ENCODE measurements around the gene FOXE3.

The FOXE3 gene

DNA sequence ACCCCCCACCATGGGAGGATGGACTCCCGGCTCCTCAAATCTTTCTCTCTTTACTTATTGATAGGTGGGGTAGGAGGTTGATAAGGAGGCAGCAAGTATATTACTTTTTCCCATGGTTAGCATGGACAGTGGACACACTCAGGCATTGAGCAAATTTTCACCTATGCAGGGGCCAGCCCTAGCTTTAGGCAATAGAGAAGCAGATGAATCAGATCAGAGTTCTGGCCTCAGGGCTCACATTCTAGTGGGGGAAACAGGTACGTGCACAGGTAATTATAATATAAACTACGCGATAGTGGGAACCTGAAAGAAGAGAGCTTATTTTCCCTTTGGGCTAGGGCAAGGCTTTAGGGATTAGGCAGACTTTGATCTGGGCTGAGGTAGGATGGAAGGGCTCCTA, 13.5 kb upstream of the FOXE3 start:
- Histone ChIP-seq H3K27ac (ENCODE audit: insufficient read depth, low read depth, low read length, poor library complexity, severe bottlenecking) (no peak overlapping the region), H3K36me3 (ENCODE audit: control insufficient read depth, insufficient read depth, low read length) (no peaks in the 10 kb centered on the region), H3K4me3 (ENCODE audit: insufficient read depth, low read depth, low read length) (no peak overlapping the region), H3K9me3 (ENCODE audit: control insufficient read depth, low read length) (no peaks in the 10 kb centered on the region), H3K4me1 (ENCODE audit: control insufficient read depth, insufficient read depth, low read length) (no peaks in the 10 kb centered on the region), H3K27me3 (ENCODE audit: control insufficient read depth, insufficient read depth, low read length, poor library complexity, severe bottlenecking) (peaks cover 12% of the 10 kb centered on the region)
- 96% methylated on average over 3 of the region's 4 CpGs for WGBS, 2 experiments

DNA sequence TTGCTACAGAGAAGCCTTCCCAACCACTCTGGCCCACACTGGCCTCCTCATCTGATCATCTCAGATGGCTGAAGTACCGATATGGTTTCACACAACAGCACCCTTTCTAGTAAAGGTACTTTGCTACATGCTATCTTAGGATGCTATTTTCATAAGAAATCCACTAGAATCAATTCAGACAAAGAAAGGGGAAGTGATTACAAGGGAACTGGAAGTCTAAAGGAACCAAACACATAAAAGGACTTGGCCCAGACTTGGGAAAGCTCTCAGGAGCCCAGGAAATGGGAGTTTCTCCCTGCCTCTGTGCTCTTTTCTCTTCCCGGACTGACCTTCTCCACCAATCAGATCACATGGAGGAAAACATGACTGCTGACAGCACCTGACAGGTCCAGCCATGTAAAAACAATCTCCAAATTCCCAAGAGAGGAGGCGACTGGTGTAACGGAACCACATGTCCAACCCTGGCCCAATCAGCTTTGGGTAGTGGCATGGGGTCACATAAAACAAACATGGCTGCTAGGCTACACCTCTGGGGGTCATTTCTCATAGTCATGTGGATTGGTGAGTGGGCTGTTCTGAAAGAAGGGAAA, 12.7 kb upstream of the FOXE3 start:
- H3K27me3 ChIP-seq (ENCODE audit: control insufficient read depth, insufficient read depth, low read length, poor library complexity, severe bottlenecking): peaks cover 12% of the 10 kb centered on the region
- no peaks in the 10 kb centered on the region for H3K4me1 ChIP-seq (ENCODE audit: control insufficient read depth, insufficient read depth, low read length)
- no peaks in the 10 kb centered on the region for H3K9me3 ChIP-seq (ENCODE audit: control insufficient read depth, low read length)
- H3K36me3 ChIP-seq (ENCODE audit: control insufficient read depth, insufficient read depth, low read length): no peaks in the 10 kb centered on the region
- WGBS, 2 experiments: 89 to 91% methylated on average over 4 of the region's 4 CpGs
- no peak overlapping the region for H3K4me3 ChIP-seq (ENCODE audit: insufficient read depth, low read depth, low read length)
- H3K27ac ChIP-seq (ENCODE audit: insufficient read depth, low read depth, low read length, poor library complexity, severe bottlenecking): no peak overlapping the region

DNA sequence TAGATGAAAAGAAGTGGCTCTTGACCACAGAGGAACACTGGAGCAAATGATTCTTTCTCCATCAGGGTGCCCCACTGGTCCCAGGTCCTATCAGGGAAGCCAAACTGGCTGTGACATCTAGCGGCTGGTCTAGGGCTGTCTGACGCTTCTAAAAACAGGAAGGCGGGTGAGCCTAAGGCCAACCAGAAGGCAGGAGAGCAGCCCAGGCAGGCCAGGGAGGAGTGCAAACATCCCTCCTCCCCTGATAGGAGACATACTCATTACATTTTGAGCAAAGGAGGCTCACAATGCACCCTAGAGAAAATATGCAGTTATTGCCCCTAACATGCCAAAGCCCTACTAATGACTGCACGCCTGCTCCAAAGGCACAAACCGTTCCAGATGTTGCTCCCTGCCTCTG, 10.4 kb upstream of the FOXE3 start:
- Histone ChIP-seq H3K4me1 (ENCODE audit: control insufficient read depth, insufficient read depth, low read length) (peaks cover 7% of the 10 kb centered on the region), H3K9me3 (ENCODE audit: control insufficient read depth, low read length) (no peaks in the 10 kb centered on the region), H3K36me3 (ENCODE audit: control insufficient read depth, insufficient read depth, low read length) (no peaks in the 10 kb centered on the region), H3K4me3 (ENCODE audit: insufficient read depth, low read depth, low read length) (no peak overlapping the region), H3K27ac (ENCODE audit: insufficient read depth, low read depth, low read length, poor library complexity, severe bottlenecking) (no peak overlapping the region), H3K27me3 (ENCODE audit: control insufficient read depth, insufficient read depth, low read length, poor library complexity, severe bottlenecking) (peaks cover 9% of the 10 kb centered on the region)
- WGBS, 2 experiments: 77 to 81% methylated on average over 5 of the region's 5 CpGs

DNA sequence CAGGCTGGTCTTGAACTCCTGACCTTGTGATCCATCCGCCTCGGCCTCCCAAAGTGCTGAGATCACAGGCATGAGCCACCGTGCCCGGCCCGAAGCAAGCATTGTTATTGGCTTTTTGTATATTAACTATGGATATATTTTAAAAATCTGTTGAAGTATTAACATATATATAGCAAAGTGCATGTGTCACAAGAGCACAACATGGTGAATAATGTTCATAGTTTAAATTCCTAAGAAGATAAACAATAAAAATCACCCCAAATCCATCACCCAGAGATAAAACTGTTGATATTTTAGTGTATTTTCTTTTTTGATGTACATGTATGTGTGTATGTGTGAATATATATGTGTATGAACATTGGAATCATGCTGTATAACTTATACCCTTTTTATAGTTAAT, 9.1 kb upstream of the FOXE3 start:
- Histone ChIP-seq H3K27me3 (ENCODE audit: control insufficient read depth, insufficient read depth, low read length, poor library complexity, severe bottlenecking) (peaks cover 6% of the 10 kb centered on the region), H3K27ac (ENCODE audit: insufficient read depth, low read depth, low read length, poor library complexity, severe bottlenecking) (no peak overlapping the region), H3K4me1 (ENCODE audit: control insufficient read depth, insufficient read depth, low read length) (peaks cover 7% of the 10 kb centered on the region), H3K4me3 (ENCODE audit: insufficient read depth, low read depth, low read length) (no peak overlapping the region), H3K9me3 (ENCODE audit: control insufficient read depth, low read length) (no peaks in the 10 kb centered on the region), H3K36me3 (ENCODE audit: control insufficient read depth, insufficient read depth, low read length) (no peaks in the 10 kb centered on the region)
- 93 to 94% methylated on average over 2 of the region's 5 CpGs for WGBS, 2 experiments

- Histone ChIP-seq H3K27ac (ENCODE audit: insufficient read depth, low read depth, low read length, poor library complexity, severe bottlenecking) (no peak overlapping the region), H3K4me1 (ENCODE audit: control insufficient read depth, insufficient read depth, low read length) (peaks cover 12% of the 10 kb centered on the region), H3K36me3 (ENCODE audit: control insufficient read depth, insufficient read depth, low read length) (no peaks in the 10 kb centered on the region), H3K9me3 (ENCODE audit: control insufficient read depth, low read length) (no peaks in the 10 kb centered on the region), H3K27me3 (ENCODE audit: control insufficient read depth, insufficient read depth, low read length, poor library complexity, severe bottlenecking) (peaks cover 3% of the 10 kb centered on the region), H3K4me3 (ENCODE audit: insufficient read depth, low read depth, low read length) (no peak overlapping the region)
- 67 to 86% methylated on average over 2 to 3 of the region's 3 CpGs for WGBS, 2 experiments
Measured at GRCh38 chr1:47407481-47407880, 8.6 kb upstream of the FOXE3 start.

DNA sequence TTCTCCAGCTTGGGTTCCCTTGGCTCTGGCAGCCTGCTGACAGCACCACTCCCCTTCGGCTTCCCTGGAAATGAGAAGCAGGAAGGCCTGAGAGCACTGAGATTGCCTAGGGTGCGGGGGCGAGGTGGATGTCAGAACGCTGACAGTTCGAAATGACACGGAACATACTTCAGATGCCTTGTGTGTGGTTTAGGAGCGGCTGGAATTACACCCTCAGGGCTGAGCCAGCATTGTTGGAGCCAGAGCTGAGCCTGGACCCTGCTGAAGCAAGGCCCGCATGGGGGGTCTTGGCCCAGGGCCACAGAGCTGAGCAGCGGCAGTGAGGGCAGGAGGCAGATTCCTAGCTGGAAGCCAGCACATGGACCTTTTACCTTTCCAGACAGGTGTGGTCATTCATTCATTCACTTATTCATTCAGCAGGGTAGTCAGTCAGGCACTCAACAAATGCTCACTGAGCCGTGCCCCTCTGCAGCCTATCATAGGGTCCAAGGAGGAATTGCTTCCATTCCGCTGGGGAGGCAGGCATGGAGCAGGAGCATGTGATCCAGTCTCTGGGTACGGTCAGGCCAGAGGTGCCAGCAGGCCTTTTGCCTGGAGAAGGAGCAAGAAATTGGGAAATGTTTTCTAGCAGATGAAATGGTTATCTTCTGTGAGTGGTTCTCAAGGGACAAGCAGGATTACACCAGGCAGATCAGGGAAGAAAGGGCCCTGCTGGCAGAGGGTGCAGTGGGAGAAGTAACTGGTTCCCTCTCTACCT, 6.6 kb upstream of the FOXE3 start:
- Histone ChIP-seq H3K9me3 (ENCODE audit: control insufficient read depth, low read length) (no peaks in the 10 kb centered on the region), H3K4me1 (ENCODE audit: control insufficient read depth, insufficient read depth, low read length) (peaks cover 12% of the 10 kb centered on the region), H3K27me3 (ENCODE audit: control insufficient read depth, insufficient read depth, low read length, poor library complexity, severe bottlenecking) (peaks cover 14% of the 10 kb centered on the region), H3K27ac (ENCODE audit: insufficient read depth, low read depth, low read length, poor library complexity, severe bottlenecking) (no peak overlapping the region), H3K36me3 (ENCODE audit: control insufficient read depth, insufficient read depth, low read length) (no peaks in the 10 kb centered on the region), H3K4me3 (ENCODE audit: insufficient read depth, low read depth, low read length) (no peak overlapping the region)
- 84 to 87% methylated on average over 12 of the region's 12 CpGs for WGBS, 2 experiments

DNA sequence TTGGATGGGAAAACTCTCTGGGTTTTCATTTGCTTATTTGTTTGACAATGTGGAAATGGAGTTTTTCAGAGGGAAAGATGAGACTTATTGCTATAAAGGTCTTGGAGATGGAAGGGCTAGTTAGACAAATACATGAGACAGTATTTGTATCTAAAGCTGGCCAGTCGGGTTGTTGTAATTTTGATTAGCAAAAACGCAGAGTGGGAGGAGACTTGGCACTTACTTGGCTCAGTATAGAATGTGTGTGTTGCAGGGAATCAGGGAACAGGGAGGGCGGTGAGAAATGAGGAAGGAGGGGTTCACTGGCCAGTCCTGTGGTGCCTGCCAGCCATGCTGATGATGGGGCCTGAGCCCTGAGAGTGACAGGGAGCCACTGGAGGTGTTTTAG, 6.0 kb upstream of the FOXE3 start:
- whole genome bisulfite sequencing, 2 experiments: 81% methylated on average over 3 of the region's 3 CpGs
- peaks cover 19% of the 10 kb centered on the region for H3K27me3 ChIP-seq (ENCODE audit: control insufficient read depth, insufficient read depth, low read length, poor library complexity, severe bottlenecking)

DNA sequence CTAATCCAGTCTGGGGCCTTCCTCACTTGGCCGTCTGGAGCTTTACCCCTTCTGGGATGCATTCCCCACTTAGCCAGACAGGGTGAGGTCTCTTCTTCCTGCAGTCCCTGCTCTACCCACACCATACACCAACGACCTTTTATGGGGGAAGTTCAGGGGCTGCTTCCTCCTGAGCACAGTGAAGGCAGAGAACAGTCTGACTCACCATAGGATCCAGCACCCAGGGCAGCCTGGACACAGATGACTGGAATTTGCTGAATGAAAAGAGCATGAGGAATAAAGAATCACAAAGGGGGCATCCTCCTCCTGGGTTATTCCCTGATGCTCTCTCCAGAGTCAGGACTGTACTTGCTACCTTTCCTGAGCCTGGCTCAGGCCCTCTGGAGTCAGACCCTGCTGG, 4.6 kb upstream of the FOXE3 start:
- Histone ChIP-seq H3K4me1 (ENCODE audit: control insufficient read depth, insufficient read depth, low read length) (peaks cover 12% of the 10 kb centered on the region), H3K4me3 (ENCODE audit: insufficient read depth, low read depth, low read length) (no peak overlapping the region), H3K9me3 (ENCODE audit: control insufficient read depth, low read length) (no peaks in the 10 kb centered on the region), H3K27ac (ENCODE audit: insufficient read depth, low read depth, low read length, poor library complexity, severe bottlenecking) (no peak overlapping the region), H3K36me3 (ENCODE audit: control insufficient read depth, insufficient read depth, low read length) (no peaks in the 10 kb centered on the region), H3K27me3 (ENCODE audit: control insufficient read depth, insufficient read depth, low read length, poor library complexity, severe bottlenecking) (peaks cover 33% of the 10 kb centered on the region)
- WGBS, 2 experiments: 60 to 64% methylated on average over 2 of the region's 2 CpGs

More for the DNA sequence above, 6.0 kb upstream of the FOXE3 start:
- Histone ChIP-seq H3K36me3 (ENCODE audit: control insufficient read depth, insufficient read depth, low read length) (no peaks in the 10 kb centered on the region), H3K9me3 (ENCODE audit: control insufficient read depth, low read length) (no peaks in the 10 kb centered on the region), H3K27ac (ENCODE audit: insufficient read depth, low read depth, low read length, poor library complexity, severe bottlenecking) (no peak overlapping the region), H3K4me1 (ENCODE audit: control insufficient read depth, insufficient read depth, low read length) (peaks cover 12% of the 10 kb centered on the region), H3K4me3 (ENCODE audit: insufficient read depth, low read depth, low read length) (no peak overlapping the region)

DNA sequence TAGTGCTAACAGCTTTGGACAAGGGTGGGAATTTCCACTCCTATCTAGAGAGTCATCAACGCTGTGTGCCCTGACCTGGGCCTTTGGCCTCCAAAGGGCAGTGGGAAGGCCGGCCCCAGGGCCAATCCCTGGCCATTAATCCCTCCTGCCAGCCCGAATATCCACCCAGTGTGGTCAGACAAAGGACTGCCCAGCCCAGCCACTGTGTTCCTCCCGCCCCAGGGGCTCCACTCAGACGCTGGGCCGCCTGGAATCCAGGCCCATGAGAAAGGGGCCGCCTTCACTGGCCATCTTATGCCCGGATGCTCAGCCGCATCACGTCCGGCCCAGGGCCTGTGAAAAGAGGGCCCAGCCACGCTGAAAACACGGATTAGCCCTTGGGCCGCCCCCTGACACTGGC, 3.6 kb upstream of the FOXE3 start:
- Histone ChIP-seq H3K4me3 (ENCODE audit: insufficient read depth, low read depth, low read length) (no peak overlapping the region), H3K4me1 (ENCODE audit: control insufficient read depth, insufficient read depth, low read length) (peaks cover 12% of the 10 kb centered on the region), H3K27me3 (ENCODE audit: control insufficient read depth, insufficient read depth, low read length, poor library complexity, severe bottlenecking) (peaks cover 43% of the 10 kb centered on the region), H3K36me3 (ENCODE audit: control insufficient read depth, insufficient read depth, low read length) (no peaks in the 10 kb centered on the region), H3K27ac (ENCODE audit: insufficient read depth, low read depth, low read length, poor library complexity, severe bottlenecking) (no peak overlapping the region), H3K9me3 (ENCODE audit: control insufficient read depth, low read length) (no peaks in the 10 kb centered on the region)
- 65 to 67% methylated on average over 14 of the region's 14 CpGs for WGBS, 2 experiments

DNA sequence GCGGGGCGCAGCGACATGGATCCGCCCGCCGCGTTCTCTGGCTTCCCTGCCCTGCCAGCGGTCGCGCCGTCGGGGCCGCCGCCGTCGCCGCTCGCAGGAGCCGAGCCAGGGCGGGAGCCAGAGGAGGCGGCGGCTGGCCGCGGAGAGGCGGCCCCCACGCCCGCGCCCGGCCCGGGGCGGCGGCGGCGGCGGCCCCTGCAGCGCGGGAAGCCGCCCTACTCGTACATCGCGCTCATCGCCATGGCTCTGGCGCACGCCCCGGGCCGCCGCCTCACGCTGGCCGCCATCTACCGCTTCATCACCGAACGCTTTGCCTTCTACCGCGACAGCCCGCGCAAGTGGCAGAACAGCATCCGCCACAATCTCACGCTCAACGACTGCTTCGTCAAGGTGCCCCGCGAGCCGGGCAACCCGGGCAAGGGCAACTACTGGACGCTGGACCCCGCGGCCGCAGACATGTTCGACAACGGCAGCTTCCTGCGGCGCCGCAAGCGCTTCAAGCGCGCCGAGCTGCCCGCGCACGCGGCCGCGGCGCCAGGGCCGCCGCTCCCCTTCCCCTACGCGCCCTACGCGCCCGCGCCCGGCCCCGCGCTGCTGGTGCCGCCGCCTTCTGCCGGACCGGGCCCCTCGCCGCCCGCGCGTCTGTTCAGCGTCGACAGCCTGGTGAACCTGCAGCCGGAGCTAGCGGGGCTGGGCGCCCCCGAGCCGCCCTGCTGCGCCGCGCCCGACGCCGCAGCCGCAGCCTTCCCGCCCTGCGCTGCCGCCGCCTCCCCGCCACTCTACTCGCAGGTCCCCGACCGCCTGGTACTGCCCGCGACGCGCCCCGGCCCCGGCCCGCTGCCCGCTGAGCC, 459 bp downstream of the FOXE3 start:
- peaks cover 81% of the 10 kb centered on the region for H3K27me3 ChIP-seq (ENCODE audit: control insufficient read depth, insufficient read depth, low read length, poor library complexity, severe bottlenecking)
- H3K4me1 ChIP-seq (ENCODE audit: control insufficient read depth, insufficient read depth, low read length): peaks cover 5% of the 10 kb centered on the region
- 1% methylated on average over 134 of the region's 134 CpGs for WGBS, 2 experiments
- H3K36me3 ChIP-seq (ENCODE audit: control insufficient read depth, insufficient read depth, low read length): no peaks in the 10 kb centered on the region
- no peaks in the 10 kb centered on the region for H3K9me3 ChIP-seq (ENCODE audit: control insufficient read depth, low read length)
- H3K4me3 ChIP-seq (ENCODE audit: insufficient read depth, low read depth, low read length): peak overlapping the region; percentile 24
- no peak overlapping the region for H3K27ac ChIP-seq (ENCODE audit: insufficient read depth, low read depth, low read length, poor library complexity, severe bottlenecking)
